ENCODE results near the gene SHISA9.

DNA sequence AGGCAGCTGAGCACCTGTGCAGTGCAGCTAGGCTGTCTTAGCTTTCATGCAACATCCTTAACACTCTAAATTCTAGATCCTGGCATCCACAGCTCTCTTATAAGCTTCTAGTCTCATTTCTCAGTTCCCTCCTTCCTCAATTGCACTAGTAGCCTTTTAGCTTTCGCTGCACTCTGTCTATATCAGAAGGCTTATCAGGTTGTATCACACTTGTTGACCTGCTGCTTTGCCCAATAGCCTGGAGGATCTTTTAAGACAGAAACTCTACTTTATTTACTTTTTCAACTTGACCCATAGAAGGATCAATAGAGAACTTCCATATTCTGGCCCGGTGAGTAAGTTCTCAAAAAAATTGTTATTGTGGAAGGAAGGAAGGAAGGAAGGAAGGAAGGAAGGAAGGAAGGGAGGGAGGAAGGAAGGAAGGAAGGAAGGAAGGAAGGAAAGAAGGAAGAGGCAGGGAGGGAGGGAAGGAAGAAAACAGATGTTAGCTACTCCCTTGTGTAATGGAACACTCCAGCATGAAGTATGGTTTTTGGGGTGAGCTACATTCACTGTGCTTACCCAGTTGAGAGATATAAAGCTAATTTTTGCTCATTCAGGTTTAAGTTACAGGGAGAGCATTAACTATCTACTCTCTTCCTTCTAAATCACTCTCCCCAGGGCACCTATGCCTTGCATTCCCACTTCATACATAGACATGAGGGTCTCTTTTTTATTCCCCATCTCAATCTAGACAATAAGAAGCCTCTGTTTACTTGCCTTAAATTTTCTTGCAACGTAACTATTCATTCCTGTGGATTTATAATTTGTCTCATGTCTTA lies 361.1 kb downstream of the SHISA9 start:
- TF ChIP-seq EZH2phosphoT487 (IDR thresholded peaks at IDR 0.05; ENCODE audit: borderline replicate concordance, low read length) (no peak), EZH2 (IDR thresholded peaks at IDR 0.05; ENCODE audit: low read length, unreplicated experiment) (no peak)
- TF ChIP-seq, protein P1, sequence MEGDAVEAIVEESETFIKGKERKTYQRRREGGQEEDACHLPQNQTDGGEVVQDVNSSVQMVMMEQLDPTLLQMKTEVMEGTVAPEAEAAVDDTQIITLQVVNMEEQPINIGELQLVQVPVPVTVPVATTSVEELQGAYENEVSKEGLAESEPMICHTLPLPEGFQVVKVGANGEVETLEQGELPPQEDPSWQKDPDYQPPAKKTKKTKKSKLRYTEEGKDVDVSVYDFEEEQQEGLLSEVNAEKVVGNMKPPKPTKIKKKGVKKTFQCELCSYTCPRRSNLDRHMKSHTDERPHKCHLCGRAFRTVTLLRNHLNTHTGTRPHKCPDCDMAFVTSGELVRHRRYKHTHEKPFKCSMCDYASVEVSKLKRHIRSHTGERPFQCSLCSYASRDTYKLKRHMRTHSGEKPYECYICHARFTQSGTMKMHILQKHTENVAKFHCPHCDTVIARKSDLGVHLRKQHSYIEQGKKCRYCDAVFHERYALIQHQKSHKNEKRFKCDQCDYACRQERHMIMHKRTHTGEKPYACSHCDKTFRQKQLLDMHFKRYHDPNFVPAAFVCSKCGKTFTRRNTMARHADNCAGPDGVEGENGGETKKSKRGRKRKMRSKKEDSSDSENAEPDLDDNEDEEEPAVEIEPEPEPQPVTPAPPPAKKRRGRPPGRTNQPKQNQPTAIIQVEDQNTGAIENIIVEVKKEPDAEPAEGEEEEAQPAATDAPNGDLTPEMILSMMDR (conservative IDR thresholded peaks at IDR 0.05; ENCODE audit: low read depth, low read length), result no peak
